ENCODE measurements around the gene PGAM2. TPM values are rescaled to one million over a fixed set of nuclear protein-coding genes. Genes with fewer than 3 reads are reported as not detected.
A peak's percentile ranks its signal among the peaks of the same experiment; 100 is the strongest.

PGAM2 gene
- not detected for total RNA-seq

- DNase-seq (ENCODE audit: low spot score) (no peak), ATAC-seq (peak; percentile 7)
Observed at GRCh38 chr7:44065431-44066110, at the start of gene PGAM2. TSS of gene PGAM2 (minus strand) at chr7:44065567. CDS start at chr7:44065529, 38 bp downstream.

- no peak for DNase-seq (ENCODE audit: low spot score)
- peak; percentile 36 for ATAC-seq
Observed at GRCh38 chr7:44114586-44115310, 49.4 kb upstream of the PGAM2 start.

GRCh38 chr7:44113764-44114354 is 48.5 kb upstream of the PGAM2 start:
- DNase-seq (ENCODE audit: low spot score) (no peak), ATAC-seq (no peak)

- DNase-seq (ENCODE audit: low spot score) = no peak
- ATAC-seq = no peak
Observed at GRCh38 chr7:44112997-44113763, 47.8 kb upstream of the PGAM2 start.

GRCh38 chr7:44112231-44112996 is 47.0 kb upstream of the PGAM2 start:
- DNase-seq (ENCODE audit: low spot score) (no peak), ATAC-seq (peak; percentile 29)

- DNase-seq (ENCODE audit: low spot score) (no peak), ATAC-seq (no peak)
Observed at GRCh38 chr7:44111761-44112160, 46.4 kb upstream of the PGAM2 start.

GRCh38 chr7:44110719-44111635 is 45.6 kb upstream of the PGAM2 start:
- no peak for DNase-seq (ENCODE audit: low spot score)
- ATAC-seq = no peak

GRCh38 chr7:44109991-44110390 is 44.6 kb upstream of the PGAM2 start:
- no peak for ATAC-seq

GRCh38 chr7:44108768-44109750 is 43.7 kb upstream of the PGAM2 start:
- DNase-seq (ENCODE audit: low spot score) (no peak), ATAC-seq (no peak)

More at GRCh38 chr7:44109991-44110390, 44.6 kb upstream of the PGAM2 start:
- no peak for DNase-seq (ENCODE audit: low spot score)

GRCh38 chr7:44107961-44108767 is 42.8 kb upstream of the PGAM2 start:
- ATAC-seq (no peak), DNase-seq (ENCODE audit: low spot score) (no peak)

- no peak for ATAC-seq
- DNase-seq (ENCODE audit: low spot score) = no peak
Observed at GRCh38 chr7:44107116-44107960, 42.0 kb upstream of the PGAM2 start.

- DNase-seq (ENCODE audit: low spot score) = no peak
Observed at GRCh38 chr7:44106311-44107065, 41.1 kb upstream of the PGAM2 start.

GRCh38 chr7:44105832-44106231 is 40.5 kb upstream of the PGAM2 start:
- DNase-seq (ENCODE audit: low spot score) = no peak
- no peak for ATAC-seq

More at GRCh38 chr7:44106311-44107065, 41.1 kb upstream of the PGAM2 start:
- ATAC-seq = no peak

GRCh38 chr7:44104860-44105771 is 39.7 kb upstream of the PGAM2 start:
- ATAC-seq (peak; percentile 6), DNase-seq (ENCODE audit: low spot score) (no peak)

Data from left lobe of liver (tissue), 2 donors.